ENCODE results near the gene C17orf100. TPM values are rescaled to one million over a fixed set of nuclear protein-coding genes. Genes with fewer than 3 reads are reported as not detected.

C17orf100 gene
- total RNA-seq, 4 donors from 2014 or later: 0.85 to 2.0 TPM; not detected in 2

- no peak for TF ChIP-seq CTCF (IDR thresholded peaks at IDR 0.05; ENCODE audit: low read depth)
These were observed 10.2 kb upstream of the C17orf100 start for GRCh38 chr17:6641247-6641863.

- TF ChIP-seq CTCF (IDR thresholded peaks at IDR 0.05; ENCODE audit: low read depth): no peak
These were observed 9.0 kb upstream of the C17orf100 start for GRCh38 chr17:6642592-6642991.

GRCh38 chr17:6643451-6644125 is 8.0 kb upstream of the C17orf100 start:
- TF ChIP-seq CTCF (IDR thresholded peaks at IDR 0.05; ENCODE audit: low read depth): no peak

GRCh38 chr17:6648181-6648580 is 3.4 kb upstream of the C17orf100 start:
- no peak for TF ChIP-seq CTCF (IDR thresholded peaks at IDR 0.05; ENCODE audit: low read depth)

GRCh38 chr17:6651919-6652452 is 424 bp downstream of the C17orf100 start:
- no peak for TF ChIP-seq CTCF (IDR thresholded peaks at IDR 0.05; ENCODE audit: low read depth)

- no peak for TF ChIP-seq CTCF (IDR thresholded peaks at IDR 0.05; ENCODE audit: low read depth)
These were observed 3.5 kb downstream of the C17orf100 start for GRCh38 chr17:6654841-6655731.

Measured in subcutaneous adipose tissue (tissue), 4 donors.